Tibial artery (tissue), 4 donors: ENCODE results near the gene SAE1.
A peak's percentile ranks its signal among the peaks of the same experiment; 100 is the strongest.

Experiments used
- DNase-seq, 2 donors: peaks; one replicate each; pipeline ENCODE4 v3.0.0-alpha.2; 2019
- H3K27ac ChIP-seq, 2 donors: fragments of 200-600 bp; sonication (generic) in 1 of 2; 1 replicate in 1 of 2; 2 replicates in 1 of 2; pipeline ENCODE4 v1.5.1; 2018 to 2019; ENCODE audit warnings: mild to moderate bottlenecking in 1 of 2
- H3K27me3 ChIP-seq, 2 donors: fragments of 200-600 bp; sonication (generic) in 1 of 2; one replicate each; pipeline versions ENCODE4 v1.5.1 to v1.6.0; 2016 to 2019
- H3K36me3 ChIP-seq, 3 donors: fragments of 200-600 bp; sonication (generic) in 2 of 3; one replicate each; pipeline ENCODE4 v1.5.1; 2016 to 2019; ENCODE audit warnings: mild to moderate bottlenecking in 2 of 3
- H3K4me1 ChIP-seq, 4 donors: fragments of 200-600 bp; sonication (generic) in 2 of 4; 1 replicate in 3 of 4; 2 replicates in 1 of 4; pipeline ENCODE4 v1.5.1; 2016 to 2019
- H3K4me3 ChIP-seq, 2 donors: fragments of 200-600 bp; sonication (generic) in 1 of 2; 1 replicate in 1 of 2; 2 replicates in 1 of 2; pipeline ENCODE4 v1.5.1; 2018 to 2019; ENCODE audit warnings: mild to moderate bottlenecking in 2 of 2
- H3K9me3 ChIP-seq, 3 donors: fragments of 200-600 bp; sonication (generic) in 1 of 3; one replicate each; pipeline ENCODE4 v1.5.1; 2016 to 2019
- CTCF ChIP-seq, 2 experiments: fragments of 200-600 bp in 1 of 2; fragments of 450-650 bp in 1 of 2; IDR thresholded peaks; one replicate each; pipeline ENCODE4 v1.5.1; 2017 to 2019; ENCODE audit warnings: antibody characterized with exemption in 2 of 2, mild to moderate bottlenecking in 1 of 2, moderate library complexity in 1 of 2
- intact Hi-C: fragments of 100-400 bp; cut with DNase I; formaldehyde crosslinking; loops from one replicate; pipeline ENCODE4 v1.15.0; 2023; ENCODE audit warnings: low total_unique reads

The SAE1 gene

GRCh38 chr19:47107202-47107952 is 23.3 kb upstream of the SAE1 start:
- no peak for TF ChIP-seq CTCF (IDR thresholded peaks at IDR 0.05)
- Histone ChIP-seq H3K4me3 (no peak overlapping the region), H3K27ac (peak overlapping the region; percentile 98 to 99), H3K27me3 (no peaks in the 10 kb centered on the region), H3K36me3 (no peaks in the 10 kb centered on the region), H3K9me3 (no peaks in the 10 kb centered on the region), H3K4me1 (peaks cover 0 to 63% (median 43%) of the 10 kb centered on the region in 4 donors)
- intact Hi-C loops, result no loop called here
- DNase-seq, result no peak

GRCh38 chr19:47107953-47108746 is 22.5 kb upstream of the SAE1 start:
- peaks cover 0 to 55% (median 37%) of the 10 kb centered on the region in 4 donors for H3K4me1 ChIP-seq
- no peak for DNase-seq
- H3K4me3 ChIP-seq, result no peak overlapping the region
- intact Hi-C loops, result no loop called here
- peak overlapping the region; percentile 98 to 99 for H3K27ac ChIP-seq
- H3K36me3 ChIP-seq, result no peaks in the 10 kb centered on the region
- no peak for TF ChIP-seq CTCF (IDR thresholded peaks at IDR 0.05)
- H3K9me3 ChIP-seq, result no peaks in the 10 kb centered on the region
- H3K27me3 ChIP-seq, result no peaks in the 10 kb centered on the region

GRCh38 chr19:47109177-47109540 is 21.5 kb upstream of the SAE1 start:
- Histone ChIP-seq H3K27me3 (no peaks in the 10 kb centered on the region), H3K9me3 (no peaks in the 10 kb centered on the region), H3K4me3 (peak overlapping the region; percentile 83 to 88), H3K27ac (peak overlapping the region; percentile 98 to 99), H3K36me3 (no peaks in the 10 kb centered on the region), H3K4me1 (peaks cover 0 to 56% (median 36%) of the 10 kb centered on the region in 4 donors)
- intact Hi-C loops, result no loop called here
- DNase-seq, result no peak
- TF ChIP-seq CTCF (IDR thresholded peaks at IDR 0.05), result no peak

GRCh38 chr19:47109541-47110375 is 20.9 kb upstream of the SAE1 start:
- no peaks in the 10 kb centered on the region for H3K9me3 ChIP-seq
- H3K4me1 ChIP-seq, result peaks cover 0 to 55% (median 34%) of the 10 kb centered on the region in 4 donors
- no peaks in the 10 kb centered on the region for H3K27me3 ChIP-seq
- intact Hi-C loops, result no loop called here
- peak overlapping the region; percentile 98 to 99 for H3K27ac ChIP-seq
- no peak for DNase-seq
- peak overlapping the region; percentile 83 to 88 for H3K4me3 ChIP-seq
- TF ChIP-seq CTCF (IDR thresholded peaks at IDR 0.05), result no peak
- no peaks in the 10 kb centered on the region for H3K36me3 ChIP-seq

GRCh38 chr19:47110521-47111005 is 20.1 kb upstream of the SAE1 start:
- peaks cover 0 to 52% (median 31%) of the 10 kb centered on the region in 4 donors for H3K4me1 ChIP-seq
- no peak for TF ChIP-seq CTCF (IDR thresholded peaks at IDR 0.05)
- intact Hi-C loops, result no loop called here
- H3K27ac ChIP-seq, result peak overlapping the region; percentile 98 to 99
- H3K9me3 ChIP-seq, result no peaks in the 10 kb centered on the region
- no peaks in the 10 kb centered on the region for H3K36me3 ChIP-seq
- H3K27me3 ChIP-seq, result no peaks in the 10 kb centered on the region
- H3K4me3 ChIP-seq, result peak overlapping the region; percentile 83 to 88
- DNase-seq, result no peak
